ENCODE results near the gene PSMD1.

Gene PSMD1

GRCh38 chr2:231219289-231219688 is 162.6 kb downstream of the PSMD1 start:
- no peak for TF ChIP-seq CTCF (IDR thresholded peaks at IDR 0.05)
- H2AFZ ChIP-seq, result no peak overlapping the region
- H3K9ac ChIP-seq, result no peak overlapping the region
- H3K4me3 ChIP-seq (ENCODE audit: low read depth, low read length), result no peak overlapping the region
- H3K9me3 ChIP-seq (ENCODE audit: control insufficient read depth, low read length), result no peaks in the 10 kb centered on the region
- no peak overlapping the region for H3K27ac ChIP-seq
- no peaks in the 10 kb centered on the region for H3K79me2 ChIP-seq
- H3K36me3 ChIP-seq (ENCODE audit: control insufficient read depth, insufficient read depth, low read length), result no peaks in the 10 kb centered on the region
- no peak overlapping the region for H3K4me2 ChIP-seq (ENCODE audit: low read length)
- no peaks in the 10 kb centered on the region for H3K4me1 ChIP-seq
- no peaks in the 10 kb centered on the region for H3K27me3 ChIP-seq (ENCODE audit: control insufficient read depth, insufficient read depth, low read length)

- no peak for TF ChIP-seq CTCF (IDR thresholded peaks at IDR 0.05)
- no peak overlapping the region for H3K27ac ChIP-seq
These were observed 165.1 kb downstream of the PSMD1 start for GRCh38 chr2:231221761-231222160.

More at GRCh38 chr2:231221761-231222160, 165.1 kb downstream of the PSMD1 start:
- H3K9ac ChIP-seq, result no peak overlapping the region
- no peaks in the 10 kb centered on the region for H3K27me3 ChIP-seq (ENCODE audit: control insufficient read depth, insufficient read depth, low read length)
- H3K36me3 ChIP-seq (ENCODE audit: control insufficient read depth, insufficient read depth, low read length), result no peaks in the 10 kb centered on the region
- no peak overlapping the region for H3K4me3 ChIP-seq (ENCODE audit: low read depth, low read length)
- no peaks in the 10 kb centered on the region for H3K4me1 ChIP-seq
- no peak overlapping the region for H3K4me2 ChIP-seq (ENCODE audit: low read length)
- no peaks in the 10 kb centered on the region for H3K79me2 ChIP-seq
- H3K9me3 ChIP-seq (ENCODE audit: control insufficient read depth, low read length), result no peaks in the 10 kb centered on the region
- H2AFZ ChIP-seq, result no peak overlapping the region

Data from parathyroid adenoma (tissue), 2 donors.